GM12874 (cell line): ENCODE measurements around the gene MLH3.

Source experiments
- TF ChIP-seq, protein P1 (sequence below): IDR thresholded peaks from 2 replicates; pipeline ENCODE4 v1.5.1; 2011; ENCODE audit warnings: low read depth, mild to moderate bottlenecking, control low read depth, low read length, moderate library complexity; ENCODE audit not compliant: insufficient read depth

The MLH3 gene

GRCh38 chr14:75050852-75051555, at the start of gene MLH3:
Gene MLH3 (minus strand): TSS chr14:75051467. CDS start chr14:75049655, 1,812 bp downstream.
- TF ChIP-seq, protein P1, sequence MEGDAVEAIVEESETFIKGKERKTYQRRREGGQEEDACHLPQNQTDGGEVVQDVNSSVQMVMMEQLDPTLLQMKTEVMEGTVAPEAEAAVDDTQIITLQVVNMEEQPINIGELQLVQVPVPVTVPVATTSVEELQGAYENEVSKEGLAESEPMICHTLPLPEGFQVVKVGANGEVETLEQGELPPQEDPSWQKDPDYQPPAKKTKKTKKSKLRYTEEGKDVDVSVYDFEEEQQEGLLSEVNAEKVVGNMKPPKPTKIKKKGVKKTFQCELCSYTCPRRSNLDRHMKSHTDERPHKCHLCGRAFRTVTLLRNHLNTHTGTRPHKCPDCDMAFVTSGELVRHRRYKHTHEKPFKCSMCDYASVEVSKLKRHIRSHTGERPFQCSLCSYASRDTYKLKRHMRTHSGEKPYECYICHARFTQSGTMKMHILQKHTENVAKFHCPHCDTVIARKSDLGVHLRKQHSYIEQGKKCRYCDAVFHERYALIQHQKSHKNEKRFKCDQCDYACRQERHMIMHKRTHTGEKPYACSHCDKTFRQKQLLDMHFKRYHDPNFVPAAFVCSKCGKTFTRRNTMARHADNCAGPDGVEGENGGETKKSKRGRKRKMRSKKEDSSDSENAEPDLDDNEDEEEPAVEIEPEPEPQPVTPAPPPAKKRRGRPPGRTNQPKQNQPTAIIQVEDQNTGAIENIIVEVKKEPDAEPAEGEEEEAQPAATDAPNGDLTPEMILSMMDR, result no peak

DNA sequence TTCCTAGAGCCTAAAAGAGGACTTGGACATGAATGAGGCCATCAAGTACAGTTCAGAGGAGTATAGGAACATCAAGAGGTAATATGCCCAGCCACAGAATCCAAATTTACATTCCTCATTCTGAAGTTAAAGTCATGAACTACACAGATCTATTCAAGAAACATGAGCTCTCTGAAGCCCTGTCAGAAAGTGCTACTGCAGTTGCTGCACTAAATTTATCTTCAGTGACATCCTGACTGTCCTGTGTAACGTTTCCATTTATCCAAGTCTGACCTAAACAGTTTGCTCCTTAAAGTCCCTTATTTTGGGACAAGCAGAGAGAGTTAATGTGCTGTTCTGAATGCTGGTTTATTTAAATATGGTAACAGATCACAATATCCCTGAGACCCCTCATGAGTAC, 47.4 kb upstream of the MLH3 start:
- TF ChIP-seq, protein P1, result no peak

GRCh38 chr14:75098212-75098611, 46.9 kb upstream of the MLH3 start:
- TF ChIP-seq, protein P1, result no peak

- TF ChIP-seq, protein P1, result no peak
Measured at GRCh38 chr14:75096959-75097358, 45.7 kb upstream of the MLH3 start.

- TF ChIP-seq, protein P1, result no peak
Measured at GRCh38 chr14:75095690-75096089, 44.4 kb upstream of the MLH3 start.

- TF ChIP-seq, protein P1, result no peak
Measured at GRCh38 chr14:75094896-75095295, 43.6 kb upstream of the MLH3 start.

DNA sequence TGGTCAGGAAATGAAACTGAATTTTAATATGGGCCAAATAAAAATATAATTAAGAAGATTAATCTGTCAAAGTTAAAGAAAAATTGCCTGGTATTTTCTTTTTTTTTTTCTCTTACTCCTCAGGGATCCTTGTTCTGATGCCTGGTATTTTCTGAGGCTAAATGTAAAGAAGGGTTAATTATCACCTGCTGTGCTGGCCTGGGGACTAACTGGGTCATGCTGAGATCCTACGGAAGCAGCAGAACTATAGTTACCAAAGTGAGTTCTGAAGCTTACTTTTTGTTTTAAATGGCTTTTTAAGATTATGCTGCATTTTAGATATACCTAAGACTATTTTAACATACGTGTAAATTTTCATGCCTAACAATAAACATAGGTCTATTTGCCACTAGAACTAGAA, 41.4 kb upstream of the MLH3 start:
- TF ChIP-seq, protein P1, result no peak
